GM12874 (cell line): Measurements from ENCODE around the gene ZSCAN5A.

ENCODE experiments used
- CTCF ChIP-seq: IDR thresholded peaks from 2 replicates; pipeline ENCODE4 v1.5.1; 2011; ENCODE audit warnings: low read depth, mild to moderate bottlenecking, control low read depth, low read length, moderate library complexity; ENCODE audit not compliant: insufficient read depth

Gene ZSCAN5A

GRCh38 chr19:56347163-56347778, 32.6 kb upstream of the ZSCAN5A start:
- no peak for TF ChIP-seq CTCF

GRCh38 chr19:56341948-56342347, 27.3 kb upstream of the ZSCAN5A start:
- TF ChIP-seq CTCF = no peak

- peak; percentile 63 for TF ChIP-seq CTCF
Observed at GRCh38 chr19:56333506-56333905, 18.9 kb upstream of the ZSCAN5A start.

GRCh38 chr19:56332695-56333094, 18.1 kb upstream of the ZSCAN5A start:
- no peak for TF ChIP-seq CTCF

- TF ChIP-seq CTCF = no peak
Observed at GRCh38 chr19:56324436-56324835, 9.8 kb upstream of the ZSCAN5A start.

- TF ChIP-seq CTCF = no peak
Observed at GRCh38 chr19:56321989-56322440, 7.4 kb upstream of the ZSCAN5A start.

GRCh38 chr19:56321254-56321988, 6.8 kb upstream of the ZSCAN5A start:
- TF ChIP-seq CTCF = no peak
